ENCODE measurements around the gene SLC10A7. TPM values are rescaled to one million over a fixed set of nuclear protein-coding genes. Genes with fewer than 3 reads are reported as not detected.
A peak's percentile ranks its signal among the peaks of the same experiment; 100 is the strongest.

SLC10A7 gene
- total RNA-seq, 1 donor from 2014 or later = 8.9 TPM

DNA sequence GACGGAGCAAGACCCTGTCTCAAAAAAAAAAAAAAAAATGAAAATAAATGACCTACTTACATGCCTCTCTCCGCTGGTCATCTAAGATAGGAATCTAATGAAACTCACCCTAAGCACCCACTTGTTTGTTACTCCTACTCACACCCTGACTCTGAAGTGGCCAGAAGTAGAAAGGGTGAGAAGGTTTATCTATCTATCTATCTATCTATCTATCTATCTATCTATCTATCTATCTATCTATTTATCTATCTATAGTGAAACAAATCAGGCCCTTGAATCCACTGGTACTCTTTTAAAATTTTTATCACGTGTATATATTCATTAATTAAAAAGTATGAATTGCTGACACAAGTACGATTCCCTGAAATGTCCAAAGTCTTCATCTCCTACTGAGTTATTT lies 75.2 kb downstream of the SLC10A7 start:
- H3K9me3 ChIP-seq (ENCODE audit: insufficient read depth, low read depth, low read length) = no peaks in the 10 kb centered on the region
- no peak overlapping the region for H3K9ac ChIP-seq (ENCODE audit: low read length)
- no peak overlapping the region for H3K27ac ChIP-seq (ENCODE audit: low read depth, low read length)
- no peak for FAIRE-seq
- no peak for TF ChIP-seq EZH2 (IDR thresholded peaks at IDR 0.05; ENCODE audit: insufficient read depth, low read length)
- TF ChIP-seq, protein P1, sequence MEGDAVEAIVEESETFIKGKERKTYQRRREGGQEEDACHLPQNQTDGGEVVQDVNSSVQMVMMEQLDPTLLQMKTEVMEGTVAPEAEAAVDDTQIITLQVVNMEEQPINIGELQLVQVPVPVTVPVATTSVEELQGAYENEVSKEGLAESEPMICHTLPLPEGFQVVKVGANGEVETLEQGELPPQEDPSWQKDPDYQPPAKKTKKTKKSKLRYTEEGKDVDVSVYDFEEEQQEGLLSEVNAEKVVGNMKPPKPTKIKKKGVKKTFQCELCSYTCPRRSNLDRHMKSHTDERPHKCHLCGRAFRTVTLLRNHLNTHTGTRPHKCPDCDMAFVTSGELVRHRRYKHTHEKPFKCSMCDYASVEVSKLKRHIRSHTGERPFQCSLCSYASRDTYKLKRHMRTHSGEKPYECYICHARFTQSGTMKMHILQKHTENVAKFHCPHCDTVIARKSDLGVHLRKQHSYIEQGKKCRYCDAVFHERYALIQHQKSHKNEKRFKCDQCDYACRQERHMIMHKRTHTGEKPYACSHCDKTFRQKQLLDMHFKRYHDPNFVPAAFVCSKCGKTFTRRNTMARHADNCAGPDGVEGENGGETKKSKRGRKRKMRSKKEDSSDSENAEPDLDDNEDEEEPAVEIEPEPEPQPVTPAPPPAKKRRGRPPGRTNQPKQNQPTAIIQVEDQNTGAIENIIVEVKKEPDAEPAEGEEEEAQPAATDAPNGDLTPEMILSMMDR (IDR thresholded peaks at IDR 0.05; ENCODE audit: insufficient read depth, low read depth, low read length) = no peak
- Mint-ChIP-seq H3K27me3 (ENCODE audit: low read depth, unreplicated experiment) (no peaks in the 10 kb centered on the region), H3K9me3 (ENCODE audit: unreplicated experiment) (peaks cover 9% of the 10 kb centered on the region), H3K4me3 (ENCODE audit: unreplicated experiment) (no peak overlapping the region), H3K4me1 (ENCODE audit: low read depth, unreplicated experiment) (peaks cover 20% of the 10 kb centered on the region), H3K27ac (ENCODE audit: unreplicated experiment) (no peak overlapping the region), H3K36me3 (ENCODE audit: low read depth, unreplicated experiment) (peaks cover 6% of the 10 kb centered on the region)
- no peak for DNase-seq (ENCODE audit: low read depth)
- H2AFZ ChIP-seq (ENCODE audit: low read depth, low read length) = no peak overlapping the region
- H3K36me3 ChIP-seq (ENCODE audit: insufficient read depth, low read length) = no peaks in the 10 kb centered on the region
- no peak overlapping the region for H3K4me3 ChIP-seq (ENCODE audit: insufficient read depth, low read depth, low read length)
- H3K79me2 ChIP-seq (ENCODE audit: insufficient read depth, low read length) = no peaks in the 10 kb centered on the region
- H3K4me2 ChIP-seq (ENCODE audit: low read length) = no peak overlapping the region
- peaks cover 3% of the 10 kb centered on the region for H3K4me1 ChIP-seq (ENCODE audit: insufficient read depth, low read length)
- no peaks in the 10 kb centered on the region for H4K20me1 ChIP-seq (ENCODE audit: insufficient read depth, low read length)
- H3K27me3 ChIP-seq (ENCODE audit: insufficient read depth, low read length) = no peaks in the 10 kb centered on the region

DNA sequence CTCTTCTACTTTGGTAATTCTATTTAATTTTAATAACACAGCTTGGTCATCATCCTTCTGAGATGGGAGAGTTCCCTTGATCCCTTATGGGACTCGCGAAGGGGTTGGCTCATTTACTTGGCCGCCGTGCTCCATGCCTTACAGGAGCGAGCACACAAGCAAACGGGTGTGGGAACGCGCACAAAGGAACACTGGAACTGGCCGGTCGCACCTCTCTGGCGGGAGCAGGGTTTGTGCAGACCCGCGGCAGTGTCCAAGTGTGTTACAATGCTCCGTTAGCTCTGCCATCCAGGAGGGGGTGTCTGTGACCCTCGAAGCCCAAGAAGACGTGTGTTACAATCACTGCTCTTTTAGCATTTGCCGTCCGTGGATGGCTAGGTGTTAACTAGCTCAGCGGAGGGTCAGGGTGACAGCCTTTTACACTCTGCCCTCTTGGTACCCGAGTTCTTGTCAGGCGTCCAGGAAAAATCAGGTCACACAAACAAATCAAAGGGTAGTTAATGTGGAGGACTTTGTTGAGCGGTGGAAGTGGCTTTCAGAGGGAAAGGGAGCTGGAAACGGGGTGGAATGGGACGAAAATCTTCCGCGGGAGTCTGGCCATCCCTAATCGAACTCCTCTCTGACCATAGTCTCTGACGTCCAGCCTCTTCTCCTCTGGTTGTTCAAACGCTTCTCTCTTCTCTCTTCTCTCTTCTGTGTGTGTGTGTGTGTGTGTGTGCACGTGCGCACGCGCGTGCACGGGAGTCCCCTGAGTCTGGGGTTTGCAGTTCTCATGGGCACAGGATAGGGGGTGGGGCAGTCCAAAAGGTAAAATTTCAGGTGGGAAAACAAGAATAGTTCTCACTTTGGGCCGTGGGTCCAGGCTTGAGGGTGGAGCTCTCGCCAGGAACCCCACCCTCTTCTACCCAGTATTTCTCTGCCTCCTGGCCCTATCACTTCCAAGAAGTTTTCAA lies 76.3 kb downstream of the SLC10A7 start:
- Mint-ChIP-seq H3K9me3 (ENCODE audit: unreplicated experiment) (peaks cover 7% of the 10 kb centered on the region), H3K4me3 (ENCODE audit: unreplicated experiment) (no peak overlapping the region), H3K36me3 (ENCODE audit: low read depth, unreplicated experiment) (peaks cover 6% of the 10 kb centered on the region), H3K27ac (ENCODE audit: unreplicated experiment) (no peak overlapping the region), H3K4me1 (ENCODE audit: low read depth, unreplicated experiment) (peaks cover 15% of the 10 kb centered on the region), H3K27me3 (ENCODE audit: low read depth, unreplicated experiment) (no peaks in the 10 kb centered on the region)
- Histone ChIP-seq H3K79me2 (ENCODE audit: insufficient read depth, low read length) (no peaks in the 10 kb centered on the region), H3K4me1 (ENCODE audit: insufficient read depth, low read length) (peaks cover 3% of the 10 kb centered on the region), H3K4me3 (ENCODE audit: insufficient read depth, low read depth, low read length) (no peak overlapping the region), H3K36me3 (ENCODE audit: insufficient read depth, low read length) (no peaks in the 10 kb centered on the region), H3K27ac (ENCODE audit: low read depth, low read length) (no peak overlapping the region), H4K20me1 (ENCODE audit: insufficient read depth, low read length) (no peaks in the 10 kb centered on the region), H3K9ac (ENCODE audit: low read length) (no peak overlapping the region), H3K27me3 (ENCODE audit: insufficient read depth, low read length) (no peaks in the 10 kb centered on the region), H3K4me2 (ENCODE audit: low read length) (no peak overlapping the region), H3K9me3 (ENCODE audit: insufficient read depth, low read depth, low read length) (no peaks in the 10 kb centered on the region), H2AFZ (ENCODE audit: low read depth, low read length) (no peak overlapping the region)
- DNase-seq (ENCODE audit: low read depth) (no peak), FAIRE-seq (no peak)
- TF ChIP-seq, protein P1 (IDR thresholded peaks at IDR 0.05; ENCODE audit: insufficient read depth, low read depth, low read length) = no peak
- TF ChIP-seq EZH2 (IDR thresholded peaks at IDR 0.05; ENCODE audit: insufficient read depth, low read length) = no peak

DNA sequence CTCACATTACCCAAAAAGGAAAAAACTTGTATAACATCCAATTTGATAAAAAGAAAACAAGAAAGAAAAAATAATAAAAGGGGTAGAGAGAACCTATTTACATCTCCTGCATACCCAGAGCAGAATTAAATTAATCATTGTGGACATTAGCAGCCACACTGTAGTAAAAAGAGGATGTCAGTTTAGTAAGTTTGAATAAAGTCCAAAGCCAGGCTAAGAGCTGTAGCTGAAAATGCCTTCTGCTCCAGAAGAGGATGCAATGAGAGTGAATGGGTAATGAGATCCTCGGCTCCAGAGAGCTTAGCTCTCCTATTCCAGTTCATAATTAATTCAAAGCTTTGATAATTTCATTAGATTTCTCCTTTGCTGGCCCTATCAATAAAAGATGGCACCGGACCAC lies 78.2 kb downstream of the SLC10A7 start:
- no peaks in the 10 kb centered on the region for H3K79me2 ChIP-seq (ENCODE audit: insufficient read depth, low read length)
- H3K4me3 ChIP-seq (ENCODE audit: insufficient read depth, low read depth, low read length) = no peak overlapping the region
- H3K27ac Mint-ChIP-seq (ENCODE audit: unreplicated experiment) = no peak overlapping the region
- H3K4me2 ChIP-seq (ENCODE audit: low read length) = no peak overlapping the region
- no peaks in the 10 kb centered on the region for H3K27me3 Mint-ChIP-seq (ENCODE audit: low read depth, unreplicated experiment)
- H3K4me1 Mint-ChIP-seq (ENCODE audit: low read depth, unreplicated experiment) = peaks cover 16% of the 10 kb centered on the region
- H3K9ac ChIP-seq (ENCODE audit: low read length) = no peak overlapping the region
- FAIRE-seq (no peak), DNase-seq (ENCODE audit: low read depth) (peak; percentile 7)
- TF ChIP-seq EZH2 (IDR thresholded peaks at IDR 0.05; ENCODE audit: insufficient read depth, low read length) = no peak
- TF ChIP-seq, protein P1 (IDR thresholded peaks at IDR 0.05; ENCODE audit: insufficient read depth, low read depth, low read length) = no peak
- no peaks in the 10 kb centered on the region for H4K20me1 ChIP-seq (ENCODE audit: insufficient read depth, low read length)
- no peaks in the 10 kb centered on the region for H3K27me3 ChIP-seq (ENCODE audit: insufficient read depth, low read length)
- H3K4me1 ChIP-seq (ENCODE audit: insufficient read depth, low read length) = peaks cover 3% of the 10 kb centered on the region
- no peaks in the 10 kb centered on the region for H3K9me3 ChIP-seq (ENCODE audit: insufficient read depth, low read depth, low read length)
- H3K36me3 Mint-ChIP-seq (ENCODE audit: low read depth, unreplicated experiment) = peaks cover 6% of the 10 kb centered on the region
- H3K4me3 Mint-ChIP-seq (ENCODE audit: unreplicated experiment) = no peak overlapping the region
- H3K9me3 Mint-ChIP-seq (ENCODE audit: unreplicated experiment) = peaks cover 7% of the 10 kb centered on the region
- H2AFZ ChIP-seq (ENCODE audit: low read depth, low read length) = no peak overlapping the region
- no peaks in the 10 kb centered on the region for H3K36me3 ChIP-seq (ENCODE audit: insufficient read depth, low read length)
- no peak overlapping the region for H3K27ac ChIP-seq (ENCODE audit: low read depth, low read length)
